ENCODE results near the gene RASGRP2. TPM values are rescaled to one million over a fixed set of nuclear protein-coding genes. Genes with fewer than 3 reads are reported as not detected.

The RASGRP2 gene
- total RNA-seq, 1 experiment from 2014 or later = 26.9 TPM

DNA sequence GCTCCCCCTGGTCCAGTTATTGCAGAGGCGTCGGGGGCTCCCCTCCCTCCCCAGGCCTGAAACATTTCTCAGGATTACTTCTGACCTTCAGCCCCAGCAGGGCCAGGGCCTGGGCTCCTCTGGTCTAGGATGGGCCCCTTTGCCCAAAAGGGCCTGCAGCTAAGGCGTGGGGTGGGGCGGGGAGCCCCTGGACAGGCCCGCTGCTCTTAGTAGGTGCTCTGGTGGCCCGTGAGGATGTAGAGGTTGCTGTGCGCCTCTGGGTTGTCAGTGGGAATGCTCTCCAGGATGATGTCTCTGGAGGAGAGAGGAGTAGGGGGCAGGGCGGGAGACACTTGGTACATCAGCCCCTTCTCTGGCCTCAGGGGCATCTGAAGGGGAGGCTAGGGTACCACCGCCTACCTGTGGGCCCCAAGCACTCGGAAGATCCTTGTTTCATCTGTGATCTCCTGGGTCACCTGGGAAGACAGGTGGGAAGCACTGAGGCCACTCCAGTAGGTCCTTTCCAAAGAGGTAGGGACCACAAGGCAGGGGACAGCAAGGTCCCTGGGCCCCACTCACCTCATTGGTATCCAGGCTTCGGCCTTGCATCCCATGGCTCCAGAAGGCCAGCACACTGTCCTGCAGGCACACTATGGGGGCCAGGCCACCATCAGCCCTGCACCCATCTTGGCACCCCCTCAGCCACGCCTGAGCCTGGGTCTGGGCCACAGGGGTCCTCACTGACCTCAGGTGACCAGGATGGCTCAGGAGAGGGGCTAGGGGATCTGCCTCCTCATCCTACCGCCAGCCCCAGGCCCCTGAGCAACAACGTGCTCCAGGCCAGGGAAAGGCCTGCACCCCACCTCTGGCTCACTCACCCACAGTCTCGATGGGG, 45.6 kb upstream of the RASGRP2 start:
- Mint-ChIP-seq H3K27ac (peak overlapping the region in 1 of 3 experiments; percentile 84; a peak in 1 of 7 replicates), H3K36me3 (ENCODE audit: insufficient read depth in 1 of 3, low read depth in 3 of 3) (peaks cover 0 to 6% (median 3%) of the 10 kb centered on the region in 3 experiments; a peak in 2 of 7 replicates)

More for the DNA sequence above, 45.6 kb upstream of the RASGRP2 start:
- no peak for TF ChIP-seq CTCF (conservative IDR thresholded peaks at IDR 0.05)
- no peaks in the 10 kb centered on the region for H3K79me2 ChIP-seq (ENCODE audit: insufficient read depth, low read length)
- no peak overlapping the region; the same call in 1 of the 2 replicates for H3K14ac ChIP-seq (ENCODE audit: insufficient read depth, low read length)
- no peaks in the 10 kb centered on the region for H3K23me2 ChIP-seq (ENCODE audit: insufficient read length, low read depth, low read length, poor library complexity, severe bottlenecking)
- Mint-ChIP-seq H3K4me1 (0 out of 4 replicates have a peak, but pooled peaks cover 0 to 2% of the 10 kb centered on the region in 2 experiments), H3K9me3 (no peaks in the 10 kb centered on the region), H3K4me3 (no peak overlapping the region), H3K27me3 (ENCODE audit: low read depth) (no peaks in the 10 kb centered on the region)
- H2BK120ac ChIP-seq (ENCODE audit: low read depth, low read length, poor library complexity, severe bottlenecking) = no peak overlapping the region
- no peaks in the 10 kb centered on the region for H3K79me1 ChIP-seq (ENCODE audit: insufficient read depth, low read depth, low read length, poor library complexity, severe bottlenecking)
- no peak for DNase-seq
- H2AK5ac ChIP-seq (ENCODE audit: insufficient read length, low read length) = no peak overlapping the region
- no CpG with 5 or more reads among the region's 15 CpGs for whole genome bisulfite sequencing (ENCODE audit: extremely low coverage, insufficient read length, low lambda C conversion rate)
- H3K27me3 ChIP-seq (ENCODE audit: insufficient read depth, low read length) = no peaks in the 10 kb centered on the region
- H3K9ac ChIP-seq (ENCODE audit: extremely low read depth, insufficient read length, low read length) = no peak overlapping the region
- no peak overlapping the region for H3K23ac ChIP-seq (ENCODE audit: insufficient read length, low read depth, low read length)
- H4K5ac ChIP-seq (ENCODE audit: insufficient read length, low read depth, low read length) = no peak overlapping the region
- H3K56ac ChIP-seq (ENCODE audit: insufficient read length, low read depth, low read length) = no peak overlapping the region
- H2BK5ac ChIP-seq (ENCODE audit: insufficient read length, low read length) = no peak overlapping the region
- H2AFZ ChIP-seq (ENCODE audit: low read length) = no peak overlapping the region
- no peak overlapping the region for H2BK12ac ChIP-seq (ENCODE audit: insufficient read length, low read depth, low read length)
- no peaks in the 10 kb centered on the region for H3K9me3 ChIP-seq (ENCODE audit: control insufficient read depth, low read depth, low read length)
- no peaks in the 10 kb centered on the region for H3K4me1 ChIP-seq (ENCODE audit: insufficient read depth, low read length)
- no peak overlapping the region for H3K18ac ChIP-seq (ENCODE audit: insufficient read length, low read depth, low read length)
- H3K27ac ChIP-seq (ENCODE audit: insufficient read length, low read depth, low read length) = no peak overlapping the region
- no peak overlapping the region for H3T11ph ChIP-seq (ENCODE audit: low read length)
- no peak overlapping the region for H4K8ac ChIP-seq (replicated peaks; ENCODE audit: insufficient read length, low read depth, low read length)
- no peaks in the 10 kb centered on the region for H4K20me1 ChIP-seq (ENCODE audit: control insufficient read depth, insufficient read depth, insufficient read length)
- H3K4me2 ChIP-seq (ENCODE audit: insufficient read depth, insufficient read length, low read length) = no peak overlapping the region
- H2BK15ac ChIP-seq (ENCODE audit: low read depth, low read length) = no peak overlapping the region
- no peak overlapping the region for H4K91ac ChIP-seq (ENCODE audit: insufficient read length, low read depth, low read length)
- H3K4ac ChIP-seq (ENCODE audit: low read depth, low read length) = no peak overlapping the region
- no peak overlapping the region for H2BK20ac ChIP-seq (ENCODE audit: low read depth, low read length, poor library complexity, severe bottlenecking)
